Measurements from ENCODE around the gene TRMT6. TPM values are rescaled to one million over a fixed set of nuclear protein-coding genes. Genes with fewer than 3 reads are reported as not detected.

Gene TRMT6
- polyA plus RNA-seq, 3 donors: 9.3 to 11.0 (median 10.6) TPM

DNA sequence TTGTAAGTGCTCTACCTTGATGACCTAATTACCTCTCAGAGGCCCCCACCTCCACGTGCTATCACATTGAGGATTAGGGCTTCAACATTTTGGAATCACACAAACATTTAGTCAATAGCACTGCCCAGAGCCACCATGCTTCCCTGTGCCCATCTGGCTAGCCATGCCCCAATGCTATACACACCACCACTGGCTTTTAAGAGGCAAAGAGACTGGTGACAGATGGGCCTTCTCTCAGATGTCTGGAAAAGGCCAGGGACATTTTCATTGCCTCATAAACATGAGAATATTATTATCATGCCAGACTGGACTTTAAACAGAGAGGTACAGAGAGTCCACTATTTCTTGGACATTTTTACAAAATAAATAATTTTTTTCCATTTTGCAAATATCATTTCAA is 29.8 kb downstream of the TRMT6 start:
- Histone ChIP-seq H4K20me1 (ENCODE audit: insufficient read depth, low read length) (no peaks in the 10 kb centered on the region), H3K36me3 (replicated peaks in 1 of 2; ENCODE audit: control insufficient read depth in 1 of 2, insufficient read depth in 2 of 2, low read length in 2 of 2) (no peaks in the 10 kb centered on the region), H3K4me1 (ENCODE audit: control insufficient read depth in 1 of 2, insufficient read depth in 2 of 2, low read length in 2 of 2) (peaks cover 5 to 6% of the 10 kb centered on the region in 2 donors), H3K27ac (ENCODE audit: low read depth in 1 of 2, low read length in 2 of 2) (no peak overlapping the region), H2AFZ (ENCODE audit: insufficient read depth, low read depth, low read length, poor library complexity, severe bottlenecking) (no peak overlapping the region), H3K79me2 (ENCODE audit: insufficient read depth, low read length) (no peaks in the 10 kb centered on the region), H3K9me3 (replicated peaks in 1 of 2; ENCODE audit: control insufficient read depth in 1 of 2, insufficient read depth in 1 of 2, low read length in 2 of 2) (no peaks in the 10 kb centered on the region), H3K27me3 (ENCODE audit: control insufficient read depth in 2 of 2, insufficient read depth in 2 of 2, low read length in 2 of 2) (peaks cover 0 to 2% of the 10 kb centered on the region in 2 donors), H3K4me3 (replicated peaks in 1 of 3; ENCODE audit: low read depth in 2 of 3, low read length in 3 of 3) (no peak overlapping the region), H3K9ac (ENCODE audit: insufficient read depth, low read length, poor library complexity, severe bottlenecking) (no peak overlapping the region), H3K4me2 (replicated peaks; ENCODE audit: extremely low read depth, low read length, poor library complexity, severe bottlenecking) (no peak overlapping the region)
- intact Hi-C loops (cut with micrococcal nuclease): no loop called here
- DNase-seq: no peak
- peaks cover 12% of the 10 kb centered on the region for H3K4me1 Mint-ChIP-seq
- H3K36me3 Mint-ChIP-seq: no peaks in the 10 kb centered on the region
- H3K27ac Mint-ChIP-seq: no peak overlapping the region
- no peak overlapping the region for H3K4me3 Mint-ChIP-seq
- 83% methylated on average over 1 of the region's 1 CpG for WGBS (ENCODE audit: insufficient coverage)
- TF ChIP-seq, protein P1, sequence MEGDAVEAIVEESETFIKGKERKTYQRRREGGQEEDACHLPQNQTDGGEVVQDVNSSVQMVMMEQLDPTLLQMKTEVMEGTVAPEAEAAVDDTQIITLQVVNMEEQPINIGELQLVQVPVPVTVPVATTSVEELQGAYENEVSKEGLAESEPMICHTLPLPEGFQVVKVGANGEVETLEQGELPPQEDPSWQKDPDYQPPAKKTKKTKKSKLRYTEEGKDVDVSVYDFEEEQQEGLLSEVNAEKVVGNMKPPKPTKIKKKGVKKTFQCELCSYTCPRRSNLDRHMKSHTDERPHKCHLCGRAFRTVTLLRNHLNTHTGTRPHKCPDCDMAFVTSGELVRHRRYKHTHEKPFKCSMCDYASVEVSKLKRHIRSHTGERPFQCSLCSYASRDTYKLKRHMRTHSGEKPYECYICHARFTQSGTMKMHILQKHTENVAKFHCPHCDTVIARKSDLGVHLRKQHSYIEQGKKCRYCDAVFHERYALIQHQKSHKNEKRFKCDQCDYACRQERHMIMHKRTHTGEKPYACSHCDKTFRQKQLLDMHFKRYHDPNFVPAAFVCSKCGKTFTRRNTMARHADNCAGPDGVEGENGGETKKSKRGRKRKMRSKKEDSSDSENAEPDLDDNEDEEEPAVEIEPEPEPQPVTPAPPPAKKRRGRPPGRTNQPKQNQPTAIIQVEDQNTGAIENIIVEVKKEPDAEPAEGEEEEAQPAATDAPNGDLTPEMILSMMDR (IDR thresholded peaks at IDR 0.05): no peak
- no peaks in the 10 kb centered on the region for H3K9me3 Mint-ChIP-seq
- H3K27me3 Mint-ChIP-seq (ENCODE audit: low read depth in 3 of 3): peaks cover 2 to 8% (median 3%) of the 10 kb centered on the region in 3 donors

DNA sequence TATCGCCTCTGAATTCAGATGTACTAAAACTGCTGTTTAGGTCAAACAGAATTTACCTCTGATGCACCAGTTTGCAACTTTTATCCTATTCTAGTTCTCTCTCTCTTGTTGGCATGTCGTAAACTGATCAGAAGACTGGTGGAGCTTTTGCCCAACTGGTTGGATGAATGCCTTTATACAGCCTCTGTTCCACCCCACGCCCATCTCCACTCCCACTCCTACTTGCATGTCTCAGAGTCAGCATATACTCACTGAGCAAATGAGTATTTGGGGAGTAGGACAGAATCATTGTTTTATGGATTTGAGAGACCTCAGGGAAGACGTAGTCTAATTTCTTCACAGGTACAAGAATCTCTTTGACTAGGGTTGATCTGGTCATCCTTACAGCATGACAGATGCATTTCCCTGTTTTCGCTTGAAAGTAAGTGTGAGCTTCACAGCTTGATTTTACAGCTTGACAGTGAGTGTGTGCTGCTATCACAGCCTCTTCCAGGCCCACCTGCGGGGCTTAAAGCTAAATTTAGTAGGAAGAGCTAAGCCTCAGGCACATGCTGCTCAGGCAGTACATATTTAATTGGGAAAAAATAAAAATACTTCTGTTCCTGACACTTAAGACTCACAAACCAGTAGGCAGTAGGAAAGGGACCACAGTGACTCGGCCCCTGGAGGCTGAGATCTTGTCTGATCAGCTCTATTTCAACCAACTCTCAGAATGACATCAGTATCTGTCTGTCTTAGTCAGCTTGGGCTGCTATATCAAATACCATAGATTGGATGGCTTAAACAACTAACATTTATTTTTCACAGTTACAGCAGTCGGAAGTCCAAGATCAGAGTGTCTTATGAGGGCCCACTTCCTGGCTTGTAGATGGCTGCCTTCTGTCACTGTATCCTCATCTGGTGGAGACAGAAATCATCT is 30.4 kb downstream of the TRMT6 start:
- intact Hi-C loops (cut with micrococcal nuclease): no loop called here
- H3K36me3 Mint-ChIP-seq: no peaks in the 10 kb centered on the region
- peaks cover 12% of the 10 kb centered on the region for H3K4me1 Mint-ChIP-seq
- Histone ChIP-seq H3K79me2 (ENCODE audit: insufficient read depth, low read length) (no peaks in the 10 kb centered on the region), H3K4me2 (replicated peaks; ENCODE audit: extremely low read depth, low read length, poor library complexity, severe bottlenecking) (no peak overlapping the region), H3K9me3 (replicated peaks in 1 of 2; ENCODE audit: control insufficient read depth in 1 of 2, insufficient read depth in 1 of 2, low read length in 2 of 2) (no peaks in the 10 kb centered on the region), H3K9ac (ENCODE audit: insufficient read depth, low read length, poor library complexity, severe bottlenecking) (no peak overlapping the region), H3K4me3 (replicated peaks in 1 of 3; ENCODE audit: low read depth in 2 of 3, low read length in 3 of 3) (no peak overlapping the region), H3K27ac (ENCODE audit: low read depth in 1 of 2, low read length in 2 of 2) (no peak overlapping the region), H2AFZ (ENCODE audit: insufficient read depth, low read depth, low read length, poor library complexity, severe bottlenecking) (no peak overlapping the region), H3K27me3 (ENCODE audit: control insufficient read depth in 2 of 2, insufficient read depth in 2 of 2, low read length in 2 of 2) (peaks cover 0 to 2% of the 10 kb centered on the region in 2 donors), H4K20me1 (ENCODE audit: insufficient read depth, low read length) (no peaks in the 10 kb centered on the region), H3K36me3 (replicated peaks in 1 of 2; ENCODE audit: control insufficient read depth in 1 of 2, insufficient read depth in 2 of 2, low read length in 2 of 2) (no peaks in the 10 kb centered on the region), H3K4me1 (ENCODE audit: control insufficient read depth in 1 of 2, insufficient read depth in 2 of 2, low read length in 2 of 2) (peaks cover 5 to 6% of the 10 kb centered on the region in 2 donors)
- H3K27ac Mint-ChIP-seq: no peak overlapping the region
- DNase-seq: no peak
- H3K27me3 Mint-ChIP-seq (ENCODE audit: low read depth in 3 of 3): peaks cover 2 to 8% (median 5%) of the 10 kb centered on the region in 3 donors
- no peak overlapping the region for H3K4me3 Mint-ChIP-seq
- WGBS (ENCODE audit: insufficient coverage): 90% methylated on average over 5 of the region's 8 CpGs
- H3K9me3 Mint-ChIP-seq: no peaks in the 10 kb centered on the region
- TF ChIP-seq, protein P1 (IDR thresholded peaks at IDR 0.05): no peak
